ENCODE measurements around the gene THBS1.

GRCh38 chr15:39542385-39543065 is 38.4 kb upstream of the THBS1 start:
- TF ChIP-seq CSRNP3 (CRISPR knock-in tag; IDR thresholded peaks at IDR 0.05) (no peak), PATZ1 (CRISPR knock-in tag; IDR thresholded peaks at IDR 0.05; ENCODE audit: borderline replicate concordance) (no peak), BACH2 (CRISPR knock-in tag; IDR thresholded peaks at IDR 0.05; ENCODE audit: borderline replicate concordance) (no peak), TSHZ2 (CRISPR knock-in tag; IDR thresholded peaks at IDR 0.05) (no peak), PPARA (CRISPR knock-in tag; IDR thresholded peaks at IDR 0.05; ENCODE audit: borderline replicate concordance) (no peak), ARNTL (CRISPR knock-in tag; IDR thresholded peaks at IDR 0.05; ENCODE audit: borderline replicate concordance, low read depth) (no peak), TCF4 (CRISPR knock-in tag; IDR thresholded peaks at IDR 0.05; ENCODE audit: borderline replicate concordance) (no peak), RARB (CRISPR knock-in tag; IDR thresholded peaks at IDR 0.05) (no peak), ZC3H10 (CRISPR knock-in tag; IDR thresholded peaks at IDR 0.05) (no peak), SNAI2 (CRISPR knock-in tag; IDR thresholded peaks at IDR 0.05) (no peak), ISL1 (CRISPR knock-in tag; IDR thresholded peaks at IDR 0.05) (no peak)

All from SK-N-SH treated with all-trans-retinoic acid at 6 μM for 48 hours (cell line).